Stimulated activated CD4-positive, alpha-beta T cell treated with anti-CD3 and anti-CD28 coated beads, Interleukin-15, amount 100 ng/mL, for 48 hours (primary cell): ENCODE results near the gene TOMM7.
"Not testable (repeated sequence)": the region's sequence is repeated elsewhere in the genome, so short reads cannot be mapped to it uniquely, and the experiment has no call there.

Source experiments
- DNase-seq, 2 donors: peaks; one replicate each; pipeline ENCODE4 v3.0.0-alpha.2; 2020; ENCODE audit warnings: low read depth in 2 of 2

The TOMM7 gene

DNA sequence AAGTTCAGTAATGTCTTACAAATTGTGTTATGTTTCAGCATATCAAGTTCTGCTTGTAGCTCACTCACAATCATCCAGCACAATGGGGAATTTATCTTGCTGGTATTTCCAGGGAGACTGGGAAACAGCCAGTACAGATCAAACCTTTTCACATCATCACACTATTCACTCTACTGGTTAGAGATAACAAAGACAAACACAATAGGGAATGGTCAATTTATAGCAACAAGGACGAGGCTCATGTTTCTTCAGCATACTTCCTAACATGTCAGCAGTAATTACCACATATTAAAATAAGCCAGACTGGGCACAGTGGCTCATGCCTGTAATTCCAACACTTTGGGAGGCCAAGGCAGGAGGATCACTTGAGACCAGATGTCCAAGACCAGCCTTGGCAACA lies 38.3 kb downstream of the TOMM7 start:
- no peak for DNase-seq

DNA sequence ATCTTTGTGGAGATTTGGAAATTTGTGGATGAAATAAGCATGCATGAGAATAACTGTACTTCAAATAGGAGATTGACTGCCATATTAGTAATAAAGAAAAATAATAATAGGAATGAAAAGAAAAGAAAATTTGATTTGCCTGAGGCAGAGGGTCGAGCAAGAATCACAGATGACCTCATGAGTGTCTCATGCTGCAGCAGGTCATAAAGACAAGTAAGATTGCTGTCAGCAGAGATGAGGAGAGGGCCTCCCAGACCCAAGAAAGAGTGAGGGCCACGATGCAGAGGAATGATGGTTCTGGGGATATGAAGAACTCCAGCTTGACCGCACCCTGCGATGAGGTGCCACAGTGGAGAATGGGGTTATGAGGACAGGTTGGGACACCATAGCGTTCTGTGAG lies 39.2 kb downstream of the TOMM7 start:
- DNase-seq = no peak

DNA sequence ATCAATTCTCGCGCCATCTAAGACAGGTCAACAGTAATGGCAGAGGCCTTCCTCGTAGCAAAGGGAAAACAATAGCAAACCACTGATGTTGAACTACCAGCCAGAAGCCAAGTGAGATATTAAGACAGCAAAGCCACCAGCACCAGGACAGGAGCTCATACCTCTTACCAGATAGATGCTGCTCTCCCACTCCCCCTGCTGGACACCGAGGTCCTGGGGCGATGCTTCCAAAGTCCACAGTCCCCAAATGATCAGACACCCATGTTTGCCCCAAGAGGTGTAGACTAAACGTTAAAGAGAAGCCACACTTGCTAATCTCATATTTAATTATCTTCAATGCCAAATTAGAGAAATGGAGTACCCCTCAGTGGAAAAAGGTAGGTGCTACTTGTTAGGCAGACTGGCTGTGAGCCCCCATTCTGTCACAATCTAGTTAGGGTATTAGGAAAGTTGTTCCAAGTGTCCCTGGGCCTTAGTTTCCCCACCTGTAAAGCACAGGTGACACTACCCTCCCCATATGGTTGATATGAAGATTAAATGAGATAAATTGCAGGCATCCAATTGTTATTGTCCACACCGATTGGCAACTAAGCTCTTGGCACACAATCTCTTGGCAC lies 39.9 kb downstream of the TOMM7 start:
- DNase-seq = peak; percentile 58 to 68

DNA sequence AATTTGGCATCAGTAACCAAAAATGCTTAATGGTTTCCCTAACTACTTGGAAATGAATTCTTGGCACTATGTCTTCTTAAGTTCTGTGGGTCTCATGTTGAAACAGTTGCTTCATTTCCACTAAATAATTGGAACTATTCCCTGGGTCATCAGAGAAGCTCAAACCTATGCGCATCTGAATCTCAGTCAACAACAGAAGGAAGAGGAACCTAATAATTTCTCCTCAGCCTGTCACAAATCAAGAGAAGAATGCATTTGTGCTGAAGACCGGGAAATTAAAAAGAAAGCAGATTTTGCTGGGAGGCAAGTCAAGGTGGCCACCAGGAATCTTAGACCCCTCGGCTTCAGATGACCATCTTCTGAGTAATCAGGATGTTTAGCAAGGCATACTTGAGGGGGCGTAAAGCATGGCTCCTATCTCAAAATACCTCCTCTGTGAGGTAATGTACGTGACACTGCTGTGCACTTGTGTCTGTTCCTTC lies 41.4 kb downstream of the TOMM7 start:
- DNase-seq = no peak

DNA sequence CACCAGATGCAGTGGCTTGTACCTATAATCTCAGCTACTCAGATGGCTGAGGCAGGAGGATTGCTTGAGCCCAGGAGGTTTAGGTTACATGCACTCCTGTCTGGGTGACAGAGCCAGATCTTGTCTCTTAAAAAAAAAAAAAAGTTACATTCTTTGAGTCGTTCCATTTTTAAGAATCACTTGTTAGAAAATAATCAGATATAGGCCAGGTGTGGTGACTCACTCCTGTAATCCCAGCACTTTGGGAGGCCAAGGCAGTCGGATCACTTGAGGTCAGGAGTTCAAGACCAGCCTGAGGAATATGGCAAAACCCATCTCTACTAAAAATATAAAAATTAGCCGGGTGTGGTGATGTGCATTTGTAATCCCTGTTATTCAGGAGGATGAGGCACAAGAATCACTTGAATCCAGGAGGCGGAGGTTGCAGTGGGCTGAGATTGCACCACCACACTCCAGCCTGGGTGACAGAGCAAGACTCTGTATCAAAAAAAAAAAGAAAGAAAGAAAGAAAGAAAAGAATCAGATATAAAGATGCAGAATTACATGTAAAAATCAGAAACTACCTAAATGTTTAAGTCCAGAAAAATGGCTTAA lies 42.8 kb downstream of the TOMM7 start:
- not testable (repeated sequence) for DNase-seq

DNA sequence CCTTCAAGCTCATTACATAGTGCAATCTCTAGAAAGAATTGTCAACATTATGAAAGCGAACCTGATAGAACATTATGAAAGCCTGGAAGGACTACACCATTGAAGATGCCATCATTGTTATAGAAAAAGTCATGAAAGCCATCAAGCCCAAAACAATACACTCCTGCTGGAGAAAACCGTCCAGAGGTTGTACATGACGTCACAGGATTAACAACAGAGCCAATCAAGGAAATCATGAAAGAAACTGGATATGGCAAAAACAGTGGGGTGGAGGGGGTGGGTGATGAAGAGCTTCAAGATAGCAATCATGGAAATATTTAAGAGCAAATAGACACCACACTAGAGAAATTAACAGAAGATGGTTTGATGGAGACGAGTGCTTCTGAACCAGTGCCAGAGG lies 45.7 kb downstream of the TOMM7 start:
- DNase-seq = no peak

DNA sequence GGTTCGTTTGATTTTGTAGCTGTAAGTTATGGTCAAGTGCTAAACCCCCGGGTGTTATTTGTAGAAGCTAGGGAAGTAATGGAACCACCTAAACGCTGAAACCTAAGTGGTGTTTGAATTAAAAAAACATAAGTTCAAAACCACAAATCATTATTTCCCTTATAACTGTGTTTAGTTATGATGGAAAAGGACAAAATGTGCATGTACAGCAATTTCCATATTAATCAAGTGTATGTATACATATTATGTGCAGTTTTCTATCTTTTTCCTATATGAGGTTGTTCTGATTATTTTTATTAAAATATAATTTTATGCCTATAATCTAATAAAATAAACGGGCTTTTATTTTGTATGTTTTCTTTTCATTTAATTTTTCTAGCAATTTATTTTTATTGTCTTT lies 49.8 kb downstream of the TOMM7 start:
- DNase-seq = no peak

DNA sequence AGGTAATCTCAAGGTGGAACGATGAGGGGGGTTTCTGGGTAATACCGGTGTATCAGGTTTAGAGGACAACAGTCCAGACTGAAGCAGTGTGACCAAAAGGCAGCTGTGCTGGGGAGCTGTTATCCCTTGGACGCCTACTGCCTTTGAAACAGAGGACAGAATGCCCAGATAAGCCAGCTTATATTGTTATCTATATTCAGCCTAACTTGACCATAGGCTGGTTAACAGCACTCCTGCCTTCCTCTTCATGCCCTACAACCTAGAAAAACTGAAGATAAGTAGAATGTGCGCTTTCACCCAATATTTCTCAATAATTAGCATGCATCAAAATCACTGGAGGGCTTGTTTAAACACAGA lies 50.8 kb downstream of the TOMM7 start:
- DNase-seq = no peak

DNA sequence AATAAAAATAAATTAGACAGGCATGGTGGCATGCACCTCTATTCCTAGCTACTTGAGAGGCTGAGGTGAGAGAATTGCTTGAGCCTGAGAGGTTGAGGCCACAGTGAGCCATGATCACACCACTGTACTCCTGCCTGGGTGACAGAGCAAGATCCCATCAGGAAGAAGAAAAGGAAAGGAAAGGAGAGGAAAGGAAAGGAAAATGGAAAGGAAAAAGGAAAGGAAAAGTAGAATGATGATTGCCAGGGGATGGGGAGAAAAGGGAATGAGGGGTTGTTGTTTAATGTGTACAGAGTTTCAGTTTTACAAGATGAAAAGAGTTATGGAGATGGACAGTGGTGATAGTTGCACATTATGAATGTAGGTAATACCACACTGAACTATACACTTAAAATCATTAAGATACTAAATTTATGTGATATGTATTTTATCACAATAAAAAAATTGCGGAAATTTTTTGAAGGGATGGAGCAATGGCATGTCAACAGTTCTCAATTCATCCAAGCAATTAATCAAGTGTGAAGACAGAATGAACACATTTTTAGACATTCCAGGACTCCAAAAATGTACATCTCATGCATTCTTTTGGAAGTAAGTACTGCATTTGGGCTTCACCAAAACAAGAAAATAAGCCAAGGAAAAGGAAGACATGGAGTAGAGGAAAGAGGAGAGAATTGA lies 51.3 kb downstream of the TOMM7 start:
- no peak for DNase-seq

DNA sequence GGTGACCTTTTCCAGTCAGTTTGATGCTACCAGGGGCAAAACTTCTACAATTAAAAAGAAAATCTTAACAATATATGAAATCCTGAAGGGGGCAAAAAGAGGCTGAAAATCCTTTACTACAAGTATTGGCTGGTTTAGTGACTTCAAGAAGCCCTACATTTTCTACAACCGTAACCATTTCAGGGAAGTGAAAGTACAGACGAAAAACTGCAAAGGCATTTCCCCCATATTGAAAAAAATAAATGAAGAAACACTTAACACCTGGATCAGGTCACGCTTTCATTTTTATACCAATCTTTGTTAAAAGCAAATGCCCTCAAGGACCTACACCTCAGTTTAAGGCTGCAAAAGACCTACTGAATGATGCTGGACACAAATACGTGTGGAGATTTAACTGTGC lies 57.0 kb downstream of the TOMM7 start:
- no peak for DNase-seq
